Transverse colon (tissue), 4 donors: ENCODE measurements around the gene MAPKAPK2. TPM values are rescaled to one million over a fixed set of nuclear protein-coding genes. Genes with fewer than 3 reads are reported as not detected.
"Not testable (repeated sequence)": the region's sequence is repeated elsewhere in the genome, so short reads cannot be mapped to it uniquely, and the experiment has no call there.

Experiments used
- DNase-seq: peaks from one replicate; pipeline ENCODE4 v3.0.0-alpha.2; 2019
- H3K27ac ChIP-seq, 4 donors: fragments of 200-600 bp; sonication (generic); 2 replicates each; pipeline ENCODE4 v1.5.1; 2016 to 2018; ENCODE audit warnings: inconsistent platforms in 4 of 4
- H3K27me3 ChIP-seq: fragments of 200-600 bp; sonication (generic); 2 replicates; pipeline ENCODE4 v1.5.1; 2017; ENCODE audit warnings: inconsistent platforms
- H3K36me3 ChIP-seq, 4 donors: fragments of 200-600 bp; sonication (generic); 2 replicates each; pipeline ENCODE4 v1.5.1; 2017 to 2019; ENCODE audit warnings: inconsistent platforms in 4 of 4
- H3K4me1 ChIP-seq, 4 donors: fragments of 200-600 bp; sonication (generic); 2 replicates each; pipeline ENCODE4 v1.5.1; 2017 to 2020; ENCODE audit warnings: inconsistent platforms in 4 of 4
- H3K4me3 ChIP-seq, 4 donors: fragments of 200-600 bp; sonication (generic); 1 replicate in 1 of 4; 2 replicates in 3 of 4; pipeline versions ENCODE4 v1.5.1 to v1.6.1; 2017 to 2019; ENCODE audit warnings: inconsistent platforms in 4 of 4
- H3K9me3 ChIP-seq, 2 donors: fragments of 200-600 bp; sonication (generic); 2 replicates each; pipeline ENCODE4 v1.5.1; 2017 to 2019; ENCODE audit warnings: inconsistent platforms in 2 of 2
- EP300 ChIP-seq: sonication (generic); formaldehyde crosslinking; IDR thresholded peaks from one replicate; pipeline ENCODE4 v1.6.1; 2017; ENCODE audit warnings: antibody characterized with exemption, low read depth
- POLR2A ChIP-seq: fragments of 450-650 bp; IDR thresholded peaks from one replicate; pipeline ENCODE4 v1.6.1; 2016; ENCODE audit warnings: antibody characterized with exemption, mild to moderate bottlenecking, moderate library complexity
- POLR2AphosphoS5 ChIP-seq, 3 donors: sonication (generic); formaldehyde crosslinking; IDR thresholded peaks; one replicate each; pipeline ENCODE4 v1.6.1; 2016; ENCODE audit warnings: antibody characterized with exemption in 3 of 3
- WGBS, 2 donors: methylation state at CpG; one replicate each; pipeline ENCODE4 v1.1.5; 2018; ENCODE audit warnings: low coverage in 1 of 2; 5-methylcytosine and 5-hydroxymethylcytosine counted together
- in situ Hi-C, 4 donors: fragments of 200-750 bp; cut with MboI; loops; one replicate each; pipeline versions ENCODE4 v1.15.0 to v1.15.1; 2017; ENCODE audit warnings: low sequenced_read_pairs in 3 of 4, low pct_ligation_motif_present in 1 of 4, low pct_unique_long_range_greater_than_20kb in 1 of 4
- intact Hi-C: fragments of 100-400 bp; cut with DNase I; formaldehyde crosslinking; loops from one replicate; pipeline ENCODE4 v1.15.1; 2023; ENCODE audit warnings: low total_unique reads
- total RNA-seq, 4 donors: library from RNA; depleted of rRNA; stranded (reverse); fragments of >200 nt; gene quantifications; one replicate each; pipeline ENCODE4 v1.1.0, GENCODE V29; 2016
- TF ChIP-seq, protein P1 (sequence below), 5 experiments: fragments of 200-600 bp in 3 of 5; fragments of 450-650 bp in 2 of 5; sonication (generic) in 3 of 5; IDR thresholded peaks; 1 replicate in 2 of 5; 2 replicates in 3 of 5; pipeline ENCODE4 v1.5.1; 2016 to 2017; ENCODE audit warnings: antibody characterized with exemption in 5 of 5, inconsistent platforms in 3 of 5, mild to moderate bottlenecking in 2 of 5, moderate library complexity in 1 of 5

The MAPKAPK2 gene
- total RNA-seq, 4 donors from 2014 or later, result 47.0 to 74.8 (median 52.2) TPM

DNA sequence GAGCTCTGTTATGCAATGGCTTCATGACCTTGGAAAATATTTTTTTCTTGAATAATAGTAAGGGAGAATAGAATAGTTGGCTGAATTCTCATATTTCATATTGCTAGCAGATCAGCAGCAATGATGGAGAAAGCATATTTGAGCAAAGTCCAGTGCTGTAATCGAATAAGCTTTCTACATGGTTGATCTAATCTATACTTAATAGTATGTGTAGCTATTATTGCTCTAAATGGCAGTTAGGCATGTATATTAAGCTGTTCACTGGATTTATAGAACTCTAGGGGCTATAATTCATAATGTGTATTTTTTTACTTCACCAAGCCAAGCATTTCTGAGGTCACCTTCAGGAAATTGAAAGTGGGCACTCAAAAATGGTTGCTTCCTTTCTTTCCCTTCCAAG is 75.9 kb downstream of the MAPKAPK2 start:
- in situ Hi-C loops, result no loop called here
- DNase-seq, result no peak
- H3K27ac ChIP-seq, result no peak overlapping the region

DNA sequence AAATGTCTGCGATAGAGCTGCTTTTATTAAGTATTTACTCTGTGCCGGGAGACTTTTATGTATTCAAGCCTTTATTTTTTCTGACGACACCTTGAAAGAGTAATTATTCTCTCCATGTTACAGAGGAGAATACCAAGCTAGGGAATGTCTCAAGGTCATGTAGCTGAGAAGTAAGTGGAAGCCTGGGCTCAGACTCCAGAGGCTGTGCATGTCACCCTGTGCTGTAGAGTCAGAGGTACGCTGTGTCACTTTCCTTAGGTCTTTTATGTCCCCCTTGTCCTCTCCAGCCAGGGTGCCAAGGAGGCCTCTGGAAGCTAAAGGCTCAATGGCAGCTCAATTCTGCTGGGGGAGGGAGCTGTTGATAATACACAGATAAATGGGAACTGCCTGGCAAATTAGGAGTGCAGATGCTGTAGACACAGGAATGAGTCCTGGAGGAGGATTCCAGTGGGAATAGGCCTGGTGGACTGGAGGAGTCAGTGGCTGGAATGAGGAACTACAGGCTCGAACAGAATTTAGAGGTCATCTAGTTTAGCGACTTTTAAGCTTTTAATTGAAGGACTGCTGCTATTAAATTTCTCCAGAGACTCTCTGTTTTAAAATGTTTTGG is 76.6 kb downstream of the MAPKAPK2 start:
- TF ChIP-seq EP300, result no peak
- no peak for TF ChIP-seq POLR2A
- TF ChIP-seq, protein P1, sequence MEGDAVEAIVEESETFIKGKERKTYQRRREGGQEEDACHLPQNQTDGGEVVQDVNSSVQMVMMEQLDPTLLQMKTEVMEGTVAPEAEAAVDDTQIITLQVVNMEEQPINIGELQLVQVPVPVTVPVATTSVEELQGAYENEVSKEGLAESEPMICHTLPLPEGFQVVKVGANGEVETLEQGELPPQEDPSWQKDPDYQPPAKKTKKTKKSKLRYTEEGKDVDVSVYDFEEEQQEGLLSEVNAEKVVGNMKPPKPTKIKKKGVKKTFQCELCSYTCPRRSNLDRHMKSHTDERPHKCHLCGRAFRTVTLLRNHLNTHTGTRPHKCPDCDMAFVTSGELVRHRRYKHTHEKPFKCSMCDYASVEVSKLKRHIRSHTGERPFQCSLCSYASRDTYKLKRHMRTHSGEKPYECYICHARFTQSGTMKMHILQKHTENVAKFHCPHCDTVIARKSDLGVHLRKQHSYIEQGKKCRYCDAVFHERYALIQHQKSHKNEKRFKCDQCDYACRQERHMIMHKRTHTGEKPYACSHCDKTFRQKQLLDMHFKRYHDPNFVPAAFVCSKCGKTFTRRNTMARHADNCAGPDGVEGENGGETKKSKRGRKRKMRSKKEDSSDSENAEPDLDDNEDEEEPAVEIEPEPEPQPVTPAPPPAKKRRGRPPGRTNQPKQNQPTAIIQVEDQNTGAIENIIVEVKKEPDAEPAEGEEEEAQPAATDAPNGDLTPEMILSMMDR (IDR thresholded peaks at IDR 0.05), result no peak
- no peak for TF ChIP-seq POLR2AphosphoS5 (IDR thresholded peaks at IDR 0.05)
- Histone ChIP-seq H3K27ac (no peak overlapping the region), H3K4me1 (no peaks in the 10 kb centered on the region), H3K9me3 (no peaks in the 10 kb centered on the region), H3K27me3 (peaks cover 6% of the 10 kb centered on the region), H3K36me3 (no peaks in the 10 kb centered on the region), H3K4me3 (no peak overlapping the region)
- intact Hi-C loops, result no loop called here
- in situ Hi-C loops, result no loop called here
- DNase-seq, result no peak
- 79 to 85% methylated on average over 4 to 6 of the region's 6 CpGs for WGBS, 2 donors

More for the DNA sequence above, 75.9 kb downstream of the MAPKAPK2 start:
- H3K27me3 ChIP-seq, result peaks cover 6% of the 10 kb centered on the region
- H3K4me1 ChIP-seq, result no peaks in the 10 kb centered on the region
- H3K4me3 ChIP-seq, result no peak overlapping the region
- WGBS, 2 donors, result 72 to 100% methylated on average over 1 of the region's 1 CpG
- TF ChIP-seq, protein P1 (IDR thresholded peaks at IDR 0.05), result no peak
- TF ChIP-seq POLR2AphosphoS5 (IDR thresholded peaks at IDR 0.05), result no peak
- no peak for TF ChIP-seq EP300
- no peak for TF ChIP-seq POLR2A
- no peaks in the 10 kb centered on the region for H3K36me3 ChIP-seq
- no peaks in the 10 kb centered on the region for H3K9me3 ChIP-seq
- intact Hi-C loops, result no loop called here

DNA sequence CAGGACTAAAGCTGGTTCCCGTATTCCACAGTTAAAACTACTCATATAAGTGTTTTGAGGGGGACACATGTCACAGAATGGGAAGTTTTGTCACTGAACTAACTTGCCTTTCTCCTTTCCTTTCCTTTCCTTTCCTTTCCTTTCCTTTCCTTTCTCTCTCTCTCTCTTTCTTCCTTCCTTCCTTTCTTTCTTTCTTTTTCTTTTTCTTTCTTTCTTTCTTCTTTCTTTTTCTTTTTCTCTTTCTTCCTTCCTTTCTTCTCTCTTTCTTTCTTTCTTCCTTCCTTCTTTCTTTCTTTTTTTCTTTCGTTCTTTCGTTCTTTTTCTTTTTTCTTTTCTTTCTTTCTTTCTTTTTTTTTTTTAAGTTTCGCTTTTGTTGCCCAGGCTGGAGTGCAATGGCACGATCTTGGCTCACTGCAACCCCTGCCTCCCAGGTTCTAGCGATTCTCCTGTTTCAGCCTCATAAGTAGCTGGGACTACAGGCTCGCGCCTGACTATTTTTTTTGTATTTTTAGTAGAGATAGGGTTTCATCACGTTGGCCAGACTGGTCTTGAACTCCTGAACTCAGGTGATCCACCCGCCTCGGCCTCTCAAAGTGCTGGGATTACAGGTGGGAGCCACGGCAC is 78.1 kb downstream of the MAPKAPK2 start:
- H3K27me3 ChIP-seq, intact Hi-C loops, H3K36me3 ChIP-seq, H3K4me1 ChIP-seq, H3K9me3 ChIP-seq, H3K27ac ChIP-seq, H3K4me3 ChIP-seq, DNase-seq, in situ Hi-C loops: not testable (repeated sequence)
- WGBS, 2 donors, result 91 to 96% methylated on average over 4 to 12 of the region's 12 CpGs

DNA sequence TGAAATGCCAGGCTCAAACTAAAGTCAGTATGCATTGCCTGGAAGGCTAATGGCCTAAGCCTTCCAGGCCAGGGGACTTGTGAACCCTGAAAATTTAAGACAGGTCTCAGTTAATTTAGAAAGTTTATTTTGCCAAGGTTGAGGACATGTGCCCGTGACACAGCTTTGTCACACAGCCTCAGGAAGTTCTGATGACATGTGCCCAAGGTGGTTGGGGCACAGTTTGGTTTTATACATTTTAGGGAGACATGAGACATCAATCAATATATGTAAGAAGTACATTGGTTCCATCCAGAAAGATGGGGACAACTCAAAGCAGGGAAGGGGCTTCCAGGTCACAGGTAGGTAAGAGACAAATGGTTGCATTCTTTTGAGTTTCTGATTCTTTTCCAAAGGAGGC is 81.1 kb downstream of the MAPKAPK2 start:
- H3K36me3 ChIP-seq, H3K9me3 ChIP-seq, DNase-seq, H3K27me3 ChIP-seq, H3K4me1 ChIP-seq, H3K27ac ChIP-seq, intact Hi-C loops, in situ Hi-C loops, H3K4me3 ChIP-seq: not testable (repeated sequence)
- 89% methylated on average over 1 of the region's 1 CpG; no CpG with 5 or more reads in 1 of the 2 donors for WGBS, 2 donors

DNA sequence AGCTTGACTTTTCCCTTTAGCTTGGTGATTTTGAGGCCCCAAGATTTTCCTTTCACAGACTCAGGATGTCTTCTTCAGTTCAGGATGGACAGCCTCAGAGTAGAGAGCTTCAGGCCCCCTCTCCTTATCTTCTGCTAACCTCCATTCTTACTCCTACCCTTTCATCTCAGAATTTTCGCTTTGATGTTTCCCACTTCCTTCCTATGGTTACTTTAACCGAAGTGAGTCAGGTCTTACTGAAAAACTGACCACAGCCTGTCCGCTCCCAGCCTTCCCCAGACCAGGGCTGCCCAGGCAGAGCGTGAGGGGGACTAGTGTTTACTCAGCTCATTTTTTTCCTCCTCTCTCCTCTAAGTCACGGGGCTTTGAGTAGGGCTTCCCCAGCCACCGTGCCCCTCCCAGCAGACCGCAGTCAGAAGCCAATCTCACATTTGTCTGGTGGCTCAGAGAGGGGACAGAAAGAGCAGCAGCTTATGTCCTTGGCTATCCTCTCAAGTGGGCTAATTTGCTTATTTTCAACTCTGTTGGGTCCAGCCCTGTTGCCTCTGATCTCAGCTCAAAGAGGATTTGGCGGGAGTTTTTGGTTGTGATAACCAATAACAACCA is 81.6 kb downstream of the MAPKAPK2 start:
- Histone ChIP-seq H3K27ac (no peak overlapping the region), H3K9me3 (no peaks in the 10 kb centered on the region), H3K27me3 (peaks cover 6% of the 10 kb centered on the region), H3K4me1 (peaks cover 0 to 4% (median 0%) of the 10 kb centered on the region in 4 donors), H3K36me3 (no peaks in the 10 kb centered on the region), H3K4me3 (no peak overlapping the region)
- intact Hi-C loops, result no loop called here
- TF ChIP-seq EP300 (no peak), POLR2A (no peak), POLR2AphosphoS5 (IDR thresholded peaks at IDR 0.05) (no peak)
- TF ChIP-seq, protein P1 (IDR thresholded peaks at IDR 0.05), result no peak
- peak; percentile 60 for DNase-seq
- WGBS, 2 donors, result 38 to 50% methylated on average over 4 to 8 of the region's 8 CpGs
- in situ Hi-C loops, result no loop called here
